DND-41 (cell line): Measurements from ENCODE around the gene LAMC1.

Experiments used
- ATAC-seq: fragments of 200-7000 bp; cut with Tn5 transposase; 3 replicates; pipeline ENCODE4 v1.9.1; 2021; ENCODE audit warnings: low read depth; ENCODE audit not compliant: insufficient read depth
- DNase-seq: peaks from one replicate; pipeline ENCODE4 v3.0.0-alpha.2; 2020
- H2AFZ ChIP-seq: 2 replicates; pipeline ENCODE4 v1.6.0; 2012; ENCODE audit warnings: low read depth, low read length
- H3K27ac ChIP-seq: 2 replicates; pipeline ENCODE4 v1.5.1; 2012; ENCODE audit warnings: low read length, inconsistent platforms
- H3K27me3 ChIP-seq: fragments of 200-600 bp; sonication (generic); 2 replicates; pipeline ENCODE4 v1.6.0; 2012; ENCODE audit warnings: low read length, mild to moderate bottlenecking, inconsistent platforms; ENCODE audit not compliant: insufficient read depth, poor library complexity
- H3K36me3 ChIP-seq: 2 replicates; pipeline ENCODE4 v1.5.1; 2012; ENCODE audit warnings: low read length, inconsistent platforms; ENCODE audit not compliant: insufficient read depth
- H3K4me1 ChIP-seq: 2 replicates; pipeline ENCODE4 v1.5.1; 2012; ENCODE audit warnings: mild to moderate bottlenecking, low read length; ENCODE audit not compliant: insufficient read depth
- H3K4me2 ChIP-seq: 2 replicates; pipeline ENCODE4 v1.6.0; 2012; ENCODE audit warnings: mild to moderate bottlenecking, moderate library complexity, low read length, inconsistent platforms; ENCODE audit not compliant: insufficient read depth
- H3K4me3 ChIP-seq, 2 experiments: fragments of 200-600 bp in 1 of 2; shearing (Covaris generic) in 1 of 2; 2 replicates each; pipeline ENCODE4 v1.5.1; 2012 to 2016; ENCODE audit warnings: inconsistent platforms in 2 of 2, low read length in 2 of 2, mild to moderate bottlenecking in 2 of 2, low read depth in 1 of 2, moderate library complexity in 1 of 2
- H3K79me2 ChIP-seq: 2 replicates; pipeline ENCODE4 v1.6.0; 2012; ENCODE audit warnings: low read length, inconsistent platforms; ENCODE audit not compliant: insufficient read depth
- H3K9ac ChIP-seq: 2 replicates; pipeline ENCODE4 v1.6.0; 2012; ENCODE audit warnings: low read depth, mild to moderate bottlenecking, inconsistent platforms, low read length, moderate library complexity
- H3K9me3 ChIP-seq: 2 replicates; pipeline ENCODE4 v1.5.1; 2012; ENCODE audit warnings: low read length, moderate library complexity, mild to moderate bottlenecking, inconsistent platforms; ENCODE audit not compliant: insufficient read depth, severe bottlenecking
- H4K20me1 ChIP-seq: 2 replicates; pipeline ENCODE4 v1.6.0; 2012; ENCODE audit warnings: low read length; ENCODE audit not compliant: insufficient read depth
- EZH2 ChIP-seq: IDR thresholded peaks from 3 replicates; pipeline ENCODE4 v1.6.1; 2012; ENCODE audit warnings: borderline replicate concordance, low read depth, mild to moderate bottlenecking, moderate library complexity, low read length, inconsistent platforms; ENCODE audit not compliant: severe bottlenecking
- TF ChIP-seq, protein P1 (sequence below): IDR thresholded peaks from 2 replicates; pipeline ENCODE4 v1.5.1; 2012; ENCODE audit warnings: borderline replicate concordance, low read length, moderate library complexity, mild to moderate bottlenecking; ENCODE audit not compliant: poor library complexity, severe bottlenecking; ENCODE audit errors: extremely low read depth

LAMC1 gene

DNA sequence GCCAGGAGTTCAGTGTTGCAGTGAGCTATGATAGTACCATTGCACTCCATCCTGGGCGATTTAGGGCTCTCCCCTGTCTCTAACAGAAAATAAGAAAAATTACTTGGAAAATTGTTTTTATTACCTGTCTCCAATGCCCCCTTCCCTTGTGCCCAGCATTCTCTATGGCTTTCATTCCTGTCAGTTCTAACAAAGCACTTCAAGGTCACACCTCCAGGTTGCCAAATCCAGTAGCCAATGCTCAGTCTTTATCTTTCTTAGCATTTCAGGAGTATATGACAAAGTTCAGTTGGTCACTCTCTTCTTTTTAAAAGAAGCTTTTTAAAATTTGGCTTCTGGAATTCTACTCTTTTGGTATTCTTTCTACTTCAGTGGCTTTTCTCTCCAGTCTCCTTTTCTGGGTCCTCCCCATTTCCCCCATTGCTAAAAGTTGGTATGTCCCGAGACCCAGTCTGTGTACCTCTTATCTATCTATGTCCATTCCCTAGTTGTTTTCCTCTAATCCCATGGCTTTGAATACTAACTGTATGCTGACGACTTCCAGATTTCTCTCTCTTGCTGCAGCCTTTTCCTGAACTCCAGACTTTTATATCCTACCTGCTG lies 69.9 kb downstream of the LAMC1 start:
- Histone ChIP-seq H3K36me3 (no peaks in the 10 kb centered on the region), H3K4me2 (no peak overlapping the region), H3K4me3 (no peak overlapping the region), H4K20me1 (no peaks in the 10 kb centered on the region), H3K9ac (no peak overlapping the region), H3K27me3 (peaks cover 3% of the 10 kb centered on the region), H3K79me2 (no peaks in the 10 kb centered on the region), H3K27ac (no peak overlapping the region), H3K9me3 (no peaks in the 10 kb centered on the region), H3K4me1 (no peaks in the 10 kb centered on the region), H2AFZ (no peak overlapping the region)
- TF ChIP-seq, protein P1, sequence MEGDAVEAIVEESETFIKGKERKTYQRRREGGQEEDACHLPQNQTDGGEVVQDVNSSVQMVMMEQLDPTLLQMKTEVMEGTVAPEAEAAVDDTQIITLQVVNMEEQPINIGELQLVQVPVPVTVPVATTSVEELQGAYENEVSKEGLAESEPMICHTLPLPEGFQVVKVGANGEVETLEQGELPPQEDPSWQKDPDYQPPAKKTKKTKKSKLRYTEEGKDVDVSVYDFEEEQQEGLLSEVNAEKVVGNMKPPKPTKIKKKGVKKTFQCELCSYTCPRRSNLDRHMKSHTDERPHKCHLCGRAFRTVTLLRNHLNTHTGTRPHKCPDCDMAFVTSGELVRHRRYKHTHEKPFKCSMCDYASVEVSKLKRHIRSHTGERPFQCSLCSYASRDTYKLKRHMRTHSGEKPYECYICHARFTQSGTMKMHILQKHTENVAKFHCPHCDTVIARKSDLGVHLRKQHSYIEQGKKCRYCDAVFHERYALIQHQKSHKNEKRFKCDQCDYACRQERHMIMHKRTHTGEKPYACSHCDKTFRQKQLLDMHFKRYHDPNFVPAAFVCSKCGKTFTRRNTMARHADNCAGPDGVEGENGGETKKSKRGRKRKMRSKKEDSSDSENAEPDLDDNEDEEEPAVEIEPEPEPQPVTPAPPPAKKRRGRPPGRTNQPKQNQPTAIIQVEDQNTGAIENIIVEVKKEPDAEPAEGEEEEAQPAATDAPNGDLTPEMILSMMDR: no peak
- TF ChIP-seq EZH2: no peak
- ATAC-seq (no peak), DNase-seq (no peak)

DNA sequence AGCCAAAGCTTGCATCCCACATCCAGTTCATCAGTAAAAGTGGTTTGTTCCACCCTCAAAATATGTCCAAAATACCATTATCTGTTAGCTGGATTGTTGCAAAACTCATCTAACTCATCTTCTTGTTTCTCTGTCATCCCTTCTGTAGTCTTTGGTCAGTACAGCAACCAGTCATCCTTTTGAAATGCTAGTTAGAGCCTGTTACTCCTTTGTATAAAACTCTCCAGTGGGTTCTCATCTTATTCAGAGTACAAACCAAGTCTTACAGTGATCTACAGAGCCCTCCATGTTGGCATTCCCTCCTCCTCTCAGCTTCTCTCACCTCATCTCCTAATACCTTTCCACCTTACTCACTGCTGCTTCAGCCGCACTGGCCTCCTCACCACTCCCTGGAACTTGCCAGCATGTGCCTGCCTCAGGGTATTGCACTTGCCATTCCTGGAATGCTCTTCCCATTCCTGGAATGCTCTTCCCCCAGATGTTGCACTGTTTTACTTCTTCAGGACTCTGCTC lies 70.6 kb downstream of the LAMC1 start:
- DNase-seq: no peak
- Histone ChIP-seq H3K4me3 (no peak overlapping the region), H3K79me2 (no peaks in the 10 kb centered on the region), H3K9me3 (no peaks in the 10 kb centered on the region), H3K27ac (no peak overlapping the region), H3K27me3 (peaks cover 7% of the 10 kb centered on the region), H3K4me2 (no peak overlapping the region), H3K9ac (no peak overlapping the region), H3K4me1 (no peaks in the 10 kb centered on the region), H4K20me1 (no peaks in the 10 kb centered on the region), H2AFZ (no peak overlapping the region), H3K36me3 (no peaks in the 10 kb centered on the region)
- ATAC-seq: no peak
- TF ChIP-seq, protein P1: no peak
- TF ChIP-seq EZH2: no peak

DNA sequence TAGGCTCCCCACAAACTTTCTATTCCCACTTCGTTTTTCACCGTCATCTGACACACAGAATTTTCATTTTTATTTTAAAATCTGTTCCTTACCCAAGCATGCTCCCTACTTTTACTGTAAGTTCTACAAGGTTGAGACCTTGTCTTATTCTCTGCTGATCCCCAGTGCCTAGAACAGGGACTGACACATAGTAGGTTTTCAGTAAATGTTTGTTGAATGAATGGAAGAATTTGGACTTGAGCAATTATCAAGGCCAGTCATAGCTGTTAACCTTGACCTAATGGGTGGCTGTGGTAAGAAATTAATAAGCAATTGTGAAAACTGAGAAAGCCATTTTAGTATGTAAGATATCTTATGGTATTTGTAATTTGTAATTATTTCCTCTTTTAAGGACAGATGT lies 71.1 kb downstream of the LAMC1 start:
- H3K4me1 ChIP-seq: no peaks in the 10 kb centered on the region
- H3K27me3 ChIP-seq: peaks cover 7% of the 10 kb centered on the region
- no peaks in the 10 kb centered on the region for H4K20me1 ChIP-seq
- no peak overlapping the region for H3K4me3 ChIP-seq
- no peaks in the 10 kb centered on the region for H3K36me3 ChIP-seq
- no peaks in the 10 kb centered on the region for H3K79me2 ChIP-seq
- no peak for ATAC-seq
- no peak overlapping the region for H3K4me2 ChIP-seq
- TF ChIP-seq, protein P1: no peak
- TF ChIP-seq EZH2: no peak
- no peak overlapping the region for H2AFZ ChIP-seq
- no peaks in the 10 kb centered on the region for H3K9me3 ChIP-seq
- no peak overlapping the region for H3K27ac ChIP-seq
- DNase-seq: no peak
- H3K9ac ChIP-seq: no peak overlapping the region

DNA sequence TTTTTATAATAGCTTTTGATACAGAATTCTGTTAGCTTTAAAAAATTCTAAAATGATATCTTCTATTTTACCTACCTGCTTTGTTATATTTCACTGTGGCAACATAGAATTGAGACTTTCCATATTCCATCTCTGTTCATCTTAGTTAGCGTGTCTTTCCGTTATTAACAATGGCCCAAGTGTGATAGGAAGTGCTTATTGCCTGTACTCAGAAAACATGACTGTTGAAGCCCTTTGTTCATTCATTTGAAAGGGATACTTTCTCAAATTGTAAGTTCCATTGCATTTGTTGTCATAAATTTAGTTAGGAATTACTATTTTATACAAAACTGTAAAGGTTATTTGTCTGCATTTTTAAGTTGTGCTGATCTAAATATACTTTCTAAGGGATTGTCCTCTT lies 73.1 kb downstream of the LAMC1 start:
- Histone ChIP-seq H3K27me3 (peaks cover 7% of the 10 kb centered on the region), H3K9me3 (no peaks in the 10 kb centered on the region), H3K4me1 (no peaks in the 10 kb centered on the region), H3K4me3 (no peak overlapping the region), H3K36me3 (no peaks in the 10 kb centered on the region), H3K79me2 (no peaks in the 10 kb centered on the region), H3K9ac (no peak overlapping the region), H4K20me1 (no peaks in the 10 kb centered on the region), H2AFZ (no peak overlapping the region), H3K27ac (no peak overlapping the region), H3K4me2 (no peak overlapping the region)
- ATAC-seq: no peak
- no peak for DNase-seq
- TF ChIP-seq, protein P1: no peak
- TF ChIP-seq EZH2: no peak
